ENCODE results near the gene FAM149B1. TPM values are rescaled to one million over a fixed set of nuclear protein-coding genes. Genes with fewer than 3 reads are reported as not detected.
A peak's percentile ranks its signal among the peaks of the same experiment; 100 is the strongest.

The FAM149B1 gene
- total and polyA plus RNA-seq, 10 of the 15 experiments (the other 5 are each of a cell fraction or from before 2014, with no cell fraction given): 6.6 to 20.9 (median 11.2) TPM

DNA sequence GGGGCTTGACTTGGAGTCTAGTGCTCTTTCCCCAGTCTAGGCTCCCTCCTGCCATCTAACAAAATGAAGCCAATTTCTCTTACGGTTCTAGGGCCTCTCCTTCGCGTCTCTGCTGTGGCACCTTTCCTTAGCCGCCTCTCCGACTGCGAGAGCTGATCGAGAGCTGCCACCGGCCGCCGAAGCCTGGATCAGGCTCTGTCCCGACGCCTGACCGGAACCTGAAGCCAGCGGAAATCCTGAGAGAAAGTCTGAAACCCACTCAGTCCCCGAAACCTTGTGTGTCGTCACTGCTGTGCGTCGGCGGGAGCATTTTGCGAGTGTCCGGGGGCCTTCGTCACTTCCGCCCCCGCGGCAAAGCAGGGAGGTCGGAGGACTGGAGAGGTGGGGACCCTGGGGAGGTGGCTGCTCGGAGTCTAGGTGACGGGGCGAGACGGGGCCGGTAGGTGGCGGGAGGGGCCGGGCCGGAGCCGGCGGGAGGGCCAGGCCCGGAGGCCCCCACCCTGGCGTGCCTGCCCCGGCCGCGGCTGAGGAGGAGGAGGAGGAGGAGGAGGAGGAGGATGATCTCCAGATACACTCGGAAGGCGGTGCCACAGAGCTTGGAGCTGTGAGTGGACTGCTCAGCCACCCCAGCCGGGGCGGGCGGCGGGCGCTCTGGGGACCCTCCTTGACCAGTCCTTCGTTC lies at the start of gene FAM149B1, which contains the start of gene ECD (continued):
- TF ChIP-seq MTA3 (IDR thresholded peaks at IDR 0.05; ENCODE audit: borderline replicate concordance, low read length): no peak
- TF ChIP-seq NFYB (IDR thresholded peaks at IDR 0.05; ENCODE audit: insufficient read depth, low read depth, low read length): no peak
- peak; percentile 100 for TF ChIP-seq CREB1 (IDR thresholded peaks at IDR 0.05; ENCODE audit: low read depth)
- TF ChIP-seq EED (IDR thresholded peaks at IDR 0.05; ENCODE audit: low read depth): no peak
- TF ChIP-seq PAX8 (IDR thresholded peaks at IDR 0.05): no peak
- TF ChIP-seq, protein P1, sequence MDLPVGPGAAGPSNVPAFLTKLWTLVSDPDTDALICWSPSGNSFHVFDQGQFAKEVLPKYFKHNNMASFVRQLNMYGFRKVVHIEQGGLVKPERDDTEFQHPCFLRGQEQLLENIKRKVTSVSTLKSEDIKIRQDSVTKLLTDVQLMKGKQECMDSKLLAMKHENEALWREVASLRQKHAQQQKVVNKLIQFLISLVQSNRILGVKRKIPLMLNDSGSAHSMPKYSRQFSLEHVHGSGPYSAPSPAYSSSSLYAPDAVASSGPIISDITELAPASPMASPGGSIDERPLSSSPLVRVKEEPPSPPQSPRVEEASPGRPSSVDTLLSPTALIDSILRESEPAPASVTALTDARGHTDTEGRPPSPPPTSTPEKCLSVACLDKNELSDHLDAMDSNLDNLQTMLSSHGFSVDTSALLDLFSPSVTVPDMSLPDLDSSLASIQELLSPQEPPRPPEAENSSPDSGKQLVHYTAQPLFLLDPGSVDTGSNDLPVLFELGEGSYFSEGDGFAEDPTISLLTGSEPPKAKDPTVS (IDR thresholded peaks at IDR 0.05; ENCODE audit: low read depth, low read length): peak; percentile 12; the same call in 1 of the 2 replicates
- peak; percentile 9; the same call in 1 of the 2 replicates for TF ChIP-seq TCF12 (IDR thresholded peaks at IDR 0.05; ENCODE audit: low read depth, low read length)
- peak; percentile 98 for TF ChIP-seq GABPA (IDR thresholded peaks at IDR 0.05; ENCODE audit: low read depth)
- peak; percentile 9; the same call in 1 of the 2 replicates for TF ChIP-seq SMC3 (IDR thresholded peaks at IDR 0.05; ENCODE audit: borderline replicate concordance, low read length)
- no peak for TF ChIP-seq RAD51 (IDR thresholded peaks at IDR 0.05)
- TF ChIP-seq, protein P2, sequence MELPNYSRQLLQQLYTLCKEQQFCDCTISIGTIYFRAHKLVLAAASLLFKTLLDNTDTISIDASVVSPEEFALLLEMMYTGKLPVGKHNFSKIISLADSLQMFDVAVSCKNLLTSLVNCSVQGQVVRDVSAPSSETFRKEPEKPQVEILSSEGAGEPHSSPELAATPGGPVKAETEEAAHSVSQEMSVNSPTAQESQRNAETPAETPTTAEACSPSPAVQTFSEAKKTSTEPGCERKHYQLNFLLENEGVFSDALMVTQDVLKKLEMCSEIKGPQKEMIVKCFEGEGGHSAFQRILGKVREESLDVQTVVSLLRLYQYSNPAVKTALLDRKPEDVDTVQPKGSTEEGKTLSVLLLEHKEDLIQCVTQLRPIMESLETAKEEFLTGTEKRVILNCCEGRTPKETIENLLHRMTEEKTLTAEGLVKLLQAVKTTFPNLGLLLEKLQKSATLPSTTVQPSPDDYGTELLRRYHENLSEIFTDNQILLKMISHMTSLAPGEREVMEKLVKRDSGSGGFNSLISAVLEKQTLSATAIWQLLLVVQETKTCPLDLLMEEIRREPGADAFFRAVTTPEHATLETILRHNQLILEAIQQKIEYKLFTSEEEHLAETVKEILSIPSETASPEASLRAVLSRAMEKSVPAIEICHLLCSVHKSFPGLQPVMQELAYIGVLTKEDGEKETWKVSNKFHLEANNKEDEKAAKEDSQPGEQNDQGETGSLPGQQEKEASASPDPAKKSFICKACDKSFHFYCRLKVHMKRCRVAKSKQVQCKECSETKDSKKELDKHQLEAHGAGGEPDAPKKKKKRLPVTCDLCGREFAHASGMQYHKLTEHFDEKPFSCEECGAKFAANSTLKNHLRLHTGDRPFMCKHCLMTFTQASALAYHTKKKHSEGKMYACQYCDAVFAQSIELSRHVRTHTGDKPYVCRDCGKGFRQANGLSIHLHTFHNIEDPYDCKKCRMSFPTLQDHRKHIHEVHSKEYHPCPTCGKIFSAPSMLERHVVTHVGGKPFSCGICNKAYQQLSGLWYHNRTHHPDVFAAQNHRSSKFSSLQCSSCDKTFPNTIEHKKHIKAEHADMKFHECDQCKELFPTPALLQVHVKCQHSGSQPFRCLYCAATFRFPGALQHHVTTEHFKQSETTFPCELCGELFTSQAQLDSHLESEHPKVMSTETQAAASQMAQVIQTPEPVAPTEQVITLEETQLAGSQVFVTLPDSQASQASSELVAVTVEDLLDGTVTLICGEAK (IDR thresholded peaks at IDR 0.05; ENCODE audit: borderline replicate concordance): peak; percentile 97
- no peak for TF ChIP-seq ZNF217 (IDR thresholded peaks at IDR 0.05)
- peak; percentile 30 for TF ChIP-seq E4F1 (IDR thresholded peaks at IDR 0.05; ENCODE audit: borderline replicate concordance, partially characterized antibody)
- TF ChIP-seq E2F4 (IDR thresholded peaks at IDR 0.05; ENCODE audit: low read depth, low read length): no peak
- peak; percentile 77 for TF ChIP-seq SIX5 (IDR thresholded peaks at IDR 0.05; ENCODE audit: low read depth, low read length, severe bottlenecking)
- no peak for TF ChIP-seq CHD4 (IDR thresholded peaks at IDR 0.05)
- TF ChIP-seq, protein P3, sequence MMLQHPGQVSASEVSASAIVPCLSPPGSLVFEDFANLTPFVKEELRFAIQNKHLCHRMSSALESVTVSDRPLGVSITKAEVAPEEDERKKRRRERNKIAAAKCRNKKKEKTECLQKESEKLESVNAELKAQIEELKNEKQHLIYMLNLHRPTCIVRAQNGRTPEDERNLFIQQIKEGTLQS (IDR thresholded peaks at IDR 0.05; ENCODE audit: borderline replicate concordance, extremely low read depth, low read depth, low read length): peak; percentile 95
- no peak for TF ChIP-seq FOS (IDR thresholded peaks at IDR 0.05; ENCODE audit: borderline replicate concordance, extremely low read depth, insufficient read length)
- peak; percentile 77; the same call in 1 of the 3 replicates for TF ChIP-seq POU2F2 (IDR thresholded peaks at IDR 0.05; ENCODE audit: borderline replicate concordance, low read depth, low read length)
- peak; percentile 67 for TF ChIP-seq CHD2 (IDR thresholded peaks at IDR 0.05; ENCODE audit: borderline replicate concordance, low read depth, low read length)
- TF ChIP-seq RBBP5 (conservative IDR thresholded peaks at IDR 0.05): 0 out of 2 replicates have a peak, but pooled peaks have one; percentile 57
